ELF-1 (cell line): Measurements from ENCODE around the gene LDLRAD3.

Experiments
- DNase-seq: peaks from one replicate; pipeline ENCODE4 v3.0.0-alpha.2; 2016; ENCODE audit warnings: low read depth, low spot score

The LDLRAD3 gene

GRCh38 chr11:36210529-36210928, 266.7 kb downstream of the LDLRAD3 start:
- DNase-seq: no peak

- DNase-seq: peak; percentile 30
These were observed 268.0 kb downstream of the LDLRAD3 start for GRCh38 chr11:36211761-36212430.

GRCh38 chr11:36212564-36213392, 268.9 kb downstream of the LDLRAD3 start:
- DNase-seq: peak; percentile 20

- DNase-seq: no peak
These were observed 269.6 kb downstream of the LDLRAD3 start for GRCh38 chr11:36213393-36213840.

- DNase-seq: peak; percentile 50
These were observed 270.6 kb downstream of the LDLRAD3 start for GRCh38 chr11:36214480-36214879.

GRCh38 chr11:36214976-36215692, 271.3 kb downstream of the LDLRAD3 start:
- DNase-seq: no peak

GRCh38 chr11:36215693-36216060, 271.8 kb downstream of the LDLRAD3 start:
- no peak for DNase-seq

GRCh38 chr11:36216061-36216615, 272.3 kb downstream of the LDLRAD3 start:
- DNase-seq: no peak

- DNase-seq: no peak
These were observed 274.5 kb downstream of the LDLRAD3 start for GRCh38 chr11:36218283-36218921.

- no peak for DNase-seq
These were observed 276.1 kb downstream of the LDLRAD3 start for GRCh38 chr11:36219996-36220395.

- DNase-seq: no peak
These were observed 279.2 kb downstream of the LDLRAD3 start for GRCh38 chr11:36222831-36223635.

GRCh38 chr11:36224209-36224882, 280.5 kb downstream of the LDLRAD3 start:
- DNase-seq: no peak

GRCh38 chr11:36227044-36227443, 283.2 kb downstream of the LDLRAD3 start:
- no peak for DNase-seq

GRCh38 chr11:36228689-36229088, 284.8 kb downstream of the LDLRAD3 start:
- DNase-seq: no peak

- DNase-seq: no peak
These were observed 285.3 kb downstream of the LDLRAD3 start for GRCh38 chr11:36229091-36229705.

- DNase-seq: no peak
These were observed 287.2 kb downstream of the LDLRAD3 start for GRCh38 chr11:36230779-36231699.

- no peak for DNase-seq
These were observed 289.3 kb downstream of the LDLRAD3 start for GRCh38 chr11:36233204-36233603.

- no peak for DNase-seq
These were observed 291.0 kb downstream of the LDLRAD3 start for GRCh38 chr11:36234825-36235224.

GRCh38 chr11:36235750-36236149, 291.9 kb downstream of the LDLRAD3 start:
- no peak for DNase-seq
